Muscle layer of colon (tissue), 2 donors: ENCODE measurements around the gene PYM1.

ENCODE experiments used
- H3K27ac ChIP-seq: one replicate; pipeline ENCODE4 v1.7.0; 2013; ENCODE audit warnings: low read depth, mild to moderate bottlenecking, low read length, moderate library complexity
- H3K27me3 ChIP-seq, 2 donors: one replicate each; pipeline ENCODE4 v1.7.0; 2013; ENCODE audit warnings: low read length in 2 of 2, mild to moderate bottlenecking in 2 of 2; ENCODE audit not compliant: insufficient read depth in 2 of 2, control insufficient read depth in 1 of 2
- H3K36me3 ChIP-seq: one replicate; pipeline ENCODE4 v1.7.0; 2013; ENCODE audit warnings: mild to moderate bottlenecking, low read length; ENCODE audit not compliant: insufficient read depth
- H3K4me1 ChIP-seq: one replicate; pipeline ENCODE4 v1.7.0; 2013; ENCODE audit warnings: mild to moderate bottlenecking, low read length; ENCODE audit not compliant: insufficient read depth
- H3K4me3 ChIP-seq, 2 donors: one replicate each; pipeline ENCODE4 v1.7.0; 2013; ENCODE audit warnings: low read length in 2 of 2, low read depth in 1 of 2, mild to moderate bottlenecking in 1 of 2, moderate library complexity in 1 of 2
- H3K9ac ChIP-seq: one replicate; pipeline ENCODE4 v1.7.0; 2013; ENCODE audit warnings: low read length
- H3K9me3 ChIP-seq: one replicate; pipeline ENCODE4 v1.7.0; 2013; ENCODE audit warnings: mild to moderate bottlenecking, low read length
- donor health status: abdominal sarcoma.
- donor health status: Adenocarcinoma of cecum.

PYM1 gene

DNA sequence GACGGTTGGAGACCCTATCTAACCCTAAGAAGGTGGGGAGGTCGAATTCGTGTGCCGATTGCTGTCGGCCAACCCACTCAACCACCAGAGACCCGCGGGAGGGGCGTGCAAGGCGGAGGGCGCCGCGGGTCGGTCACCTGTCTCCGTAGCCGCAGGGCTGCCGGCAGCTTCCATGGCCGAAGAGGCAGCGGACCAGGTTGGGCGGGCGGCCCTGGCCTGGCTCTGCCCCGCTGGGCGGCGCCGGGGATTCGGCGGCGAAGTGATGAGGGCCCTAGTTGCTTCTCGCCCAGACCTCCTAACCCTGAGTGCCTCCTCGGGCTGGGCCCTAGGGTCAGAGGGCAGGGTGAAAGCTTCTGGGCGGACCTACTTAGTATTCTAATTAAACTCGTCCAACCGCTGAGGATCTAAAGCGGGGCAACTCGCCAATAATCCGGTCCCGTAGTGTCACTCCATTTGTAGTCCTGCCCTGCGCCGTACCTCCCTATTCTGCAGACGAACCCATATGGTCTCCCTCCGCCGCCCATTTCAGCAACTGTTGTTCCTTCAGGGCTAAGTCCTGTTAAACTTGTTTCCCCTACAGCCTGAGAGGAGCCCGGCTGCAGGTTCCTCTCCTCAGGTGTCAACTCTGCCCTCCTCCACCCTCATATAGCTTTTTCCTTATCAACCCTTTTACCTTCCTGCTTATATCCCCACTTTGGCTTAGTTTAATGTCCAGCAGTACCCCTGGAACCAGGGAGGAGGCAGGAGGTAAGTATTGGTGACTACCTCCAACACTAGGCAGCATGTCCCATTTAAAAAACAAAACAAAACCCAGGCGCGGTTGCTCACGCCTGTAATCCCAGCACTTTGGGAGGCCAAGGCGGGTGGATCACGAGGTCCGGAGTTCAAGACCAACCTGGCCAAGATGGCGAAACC, at the start of gene PYM1:
Gene PYM1, minus strand, starts transcription at position 307 of the 915 bp plus-strand sequence. Its CDS starts 133 bp downstream, at position 174.
- H3K4me1 ChIP-seq, result peaks cover 40% of the 10 kb centered on the region

GRCh38 chr12:55974308-55974730, 46.6 kb upstream of the PYM1 start:
- Histone ChIP-seq H3K4me3 (peak overlapping the region; percentile 62 to 90), H3K36me3 (no peaks in the 10 kb centered on the region), H3K9ac (peak overlapping the region; percentile 80), H3K27me3 (no peaks in the 10 kb centered on the region), H3K9me3 (no peaks in the 10 kb centered on the region), H3K27ac (peak overlapping the region; percentile 77), H3K4me1 (peaks cover 37% of the 10 kb centered on the region)

More for the DNA sequence above, at the start of gene PYM1:
- Histone ChIP-seq H3K27me3 (no peaks in the 10 kb centered on the region), H3K9ac (peak within 1 kb of the TSS; percentile 100), H3K27ac (peak within 1 kb of the TSS; percentile 92), H3K9me3 (no peaks in the 10 kb centered on the region), H3K4me3 (peak within 1 kb of the TSS; percentile 96 to 100), H3K36me3 (no peaks in the 10 kb centered on the region)

- H3K4me1 ChIP-seq, result peaks cover 37% of the 10 kb centered on the region
These were observed 46.1 kb upstream of the PYM1 start, which contains the start of gene RAB5B for GRCh38 chr12:55973599-55974307. RAB5B (plus strand) TSS chr12:55974078; CDS start chr12:55986961, 12,883 bp downstream.

GRCh38 chr12:55972911-55973598, 45.4 kb upstream of the PYM1 start:
- H3K36me3 ChIP-seq, result no peaks in the 10 kb centered on the region
- peak overlapping the region; percentile 90 for H3K9ac ChIP-seq
- no peaks in the 10 kb centered on the region for H3K9me3 ChIP-seq
- H3K4me1 ChIP-seq, result peaks cover 37% of the 10 kb centered on the region
- no peaks in the 10 kb centered on the region for H3K27me3 ChIP-seq
- peak overlapping the region; percentile 89 for H3K27ac ChIP-seq
- peak overlapping the region; percentile 75 to 78 for H3K4me3 ChIP-seq

More at GRCh38 chr12:55973599-55974307, 46.1 kb upstream of the PYM1 start, which contains the start of gene RAB5B:
- H3K9ac ChIP-seq, result peak within 1 kb of the TSS; percentile 90
- H3K27me3 ChIP-seq, result no peaks in the 10 kb centered on the region
- no peaks in the 10 kb centered on the region for H3K9me3 ChIP-seq
- H3K36me3 ChIP-seq, result no peaks in the 10 kb centered on the region
- H3K4me3 ChIP-seq, result peak within 1 kb of the TSS; percentile 75 to 90
- peak within 1 kb of the TSS; percentile 89 for H3K27ac ChIP-seq

DNA sequence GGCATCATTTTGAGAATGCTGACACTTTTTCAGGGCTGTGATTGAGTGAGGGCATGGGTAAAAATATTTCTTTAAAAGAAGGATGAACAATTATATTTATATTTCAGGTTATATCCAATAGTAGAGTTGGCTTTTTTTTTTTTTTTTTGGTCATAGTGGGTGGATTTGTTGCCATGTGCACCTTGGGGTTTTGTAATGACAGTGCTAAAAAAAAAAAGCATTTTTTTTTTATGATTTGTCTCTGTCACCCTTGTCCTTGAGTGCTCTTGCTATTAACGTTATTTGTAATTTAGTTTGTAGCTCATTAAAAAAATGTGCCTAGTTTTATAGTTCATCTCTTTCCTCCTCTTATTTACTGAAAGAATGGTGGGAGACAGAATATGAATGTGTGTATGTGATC, 44.8 kb upstream of the PYM1 start:
- H3K27me3 ChIP-seq, result no peaks in the 10 kb centered on the region
- H3K4me1 ChIP-seq, result peaks cover 36% of the 10 kb centered on the region
- no peaks in the 10 kb centered on the region for H3K9me3 ChIP-seq
- peak overlapping the region in 1 of 2 donors; percentile 78 for H3K4me3 ChIP-seq
- peak overlapping the region; percentile 90 for H3K9ac ChIP-seq
- no peaks in the 10 kb centered on the region for H3K36me3 ChIP-seq
- H3K27ac ChIP-seq, result peak overlapping the region; percentile 89

DNA sequence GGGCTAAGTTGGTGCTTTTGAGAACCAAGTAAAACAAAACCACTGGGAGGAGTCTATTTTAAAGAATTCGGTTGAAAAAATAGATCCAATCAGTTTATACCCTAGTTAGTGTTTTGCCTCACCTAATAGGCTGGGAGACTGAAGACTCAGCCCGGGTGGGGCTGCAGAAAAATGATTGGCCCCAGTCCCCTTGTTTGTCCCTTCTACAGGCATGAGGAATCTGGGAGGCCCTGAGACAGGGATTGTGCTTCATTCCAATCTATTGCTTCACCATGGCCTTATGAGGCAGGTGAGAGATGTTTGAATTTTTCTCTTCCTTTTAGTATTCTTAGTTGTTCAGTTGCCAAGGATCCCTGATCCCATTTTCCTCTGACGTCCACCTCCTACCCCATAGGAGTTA, 44.3 kb upstream of the PYM1 start:
- Histone ChIP-seq H3K9me3 (no peaks in the 10 kb centered on the region), H3K4me1 (peaks cover 36% of the 10 kb centered on the region), H3K36me3 (no peaks in the 10 kb centered on the region), H3K27ac (peak overlapping the region; percentile 89), H3K4me3 (no peak overlapping the region), H3K9ac (no peak overlapping the region), H3K27me3 (no peaks in the 10 kb centered on the region)

DNA sequence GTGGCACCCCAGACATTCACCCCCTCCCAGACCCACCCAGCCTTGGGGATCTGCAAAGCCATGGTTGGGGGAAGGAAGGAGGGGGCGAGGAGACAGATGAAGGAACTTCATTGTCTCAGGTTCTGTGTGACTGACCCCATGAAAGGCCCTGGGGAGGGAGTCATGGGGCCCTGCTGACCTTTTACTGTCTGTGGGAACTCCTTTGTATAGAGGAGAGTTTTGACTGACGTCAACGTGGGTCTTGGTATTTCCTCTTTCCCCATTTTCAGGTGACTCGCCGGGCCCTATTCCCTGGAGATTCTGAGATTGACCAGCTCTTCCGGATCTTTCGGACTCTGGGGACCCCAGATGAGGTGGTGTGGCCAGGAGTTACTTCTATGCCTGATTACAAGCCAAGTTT, 43.1 kb upstream of the PYM1 start:
- Histone ChIP-seq H3K36me3 (no peaks in the 10 kb centered on the region), H3K9ac (no peak overlapping the region), H3K9me3 (no peaks in the 10 kb centered on the region), H3K4me1 (peaks cover 35% of the 10 kb centered on the region), H3K27ac (no peak overlapping the region), H3K4me3 (no peak overlapping the region), H3K27me3 (no peaks in the 10 kb centered on the region)

GRCh38 chr12:55969356-55969755, 41.7 kb upstream of the PYM1 start:
- Histone ChIP-seq H3K27me3 (no peaks in the 10 kb centered on the region), H3K36me3 (no peaks in the 10 kb centered on the region), H3K9ac (no peak overlapping the region), H3K4me3 (no peak overlapping the region), H3K27ac (no peak overlapping the region), H3K4me1 (peaks cover 27% of the 10 kb centered on the region), H3K9me3 (no peaks in the 10 kb centered on the region)

DNA sequence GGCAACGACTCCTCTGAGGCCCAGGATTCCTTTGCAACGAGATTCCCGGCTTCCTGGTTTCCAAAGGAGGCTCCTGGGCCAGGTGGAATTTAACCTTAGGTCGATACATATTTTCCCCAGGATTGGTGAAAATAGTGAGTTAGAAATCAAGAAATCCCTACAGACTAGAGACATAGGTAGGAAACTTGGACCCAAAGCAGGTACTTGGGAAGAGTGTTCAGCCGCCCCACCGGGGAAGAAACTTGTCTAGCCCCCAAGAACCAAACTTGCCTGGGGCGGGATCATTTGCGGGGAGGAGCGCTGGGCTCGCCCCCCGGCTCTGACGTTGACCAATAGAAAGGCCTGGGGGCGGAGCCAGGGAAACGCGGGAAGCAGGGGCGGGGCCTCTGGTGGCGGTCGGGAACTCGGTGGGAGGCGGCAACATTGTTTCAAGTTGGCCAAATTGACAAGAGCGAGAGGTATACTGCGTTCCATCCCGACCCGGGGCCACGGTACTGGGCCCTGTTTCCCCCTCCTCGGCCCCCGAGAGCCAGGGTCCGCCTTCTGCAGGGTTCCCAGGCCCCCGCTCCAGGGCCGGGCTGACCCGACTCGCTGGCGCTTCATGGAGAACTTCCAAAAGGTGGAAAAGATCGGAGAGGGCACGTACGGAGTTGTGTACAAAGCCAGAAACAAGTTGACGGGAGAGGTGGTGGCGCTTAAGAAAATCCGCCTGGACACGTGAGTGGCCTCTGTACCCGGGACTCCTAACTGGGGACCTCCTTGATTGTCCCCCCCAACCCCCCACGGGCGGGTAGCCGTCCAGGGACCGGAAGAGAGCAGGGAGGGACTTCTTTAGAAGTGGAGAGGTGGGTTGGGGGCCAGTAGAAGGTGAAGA, 39.0 kb upstream of the PYM1 start, which contains the start of gene CDK2:
Gene CDK2, plus strand, starts transcription at position 423 of the 874 bp plus-strand sequence. Its CDS starts 179 bp downstream, at position 602.
- H3K27ac ChIP-seq, result peak within 1 kb of the TSS; percentile 28

GRCh38 chr12:55965941-55966407, 38.3 kb upstream of the PYM1 start, which contains the start of gene PMEL:
PMEL (minus strand) TSS chr12:55966042; CDS start chr12:55966011, 31 bp downstream.
- no peaks in the 10 kb centered on the region for H3K27me3 ChIP-seq
- H3K4me3 ChIP-seq, result peak within 1 kb of the TSS; percentile 62 to 87
- no peaks in the 10 kb centered on the region for H3K9me3 ChIP-seq
- peak within 1 kb of the TSS; percentile 28 for H3K27ac ChIP-seq
- H3K9ac ChIP-seq, result peak within 1 kb of the TSS; percentile 74
- H3K4me1 ChIP-seq, result peaks cover 17% of the 10 kb centered on the region
- no peaks in the 10 kb centered on the region for H3K36me3 ChIP-seq

More for the DNA sequence above, 39.0 kb upstream of the PYM1 start, which contains the start of gene CDK2:
- Histone ChIP-seq H3K27me3 (no peaks in the 10 kb centered on the region), H3K4me3 (peak within 1 kb of the TSS; percentile 62 to 87), H3K9ac (peak within 1 kb of the TSS; percentile 74), H3K36me3 (no peaks in the 10 kb centered on the region), H3K9me3 (no peaks in the 10 kb centered on the region), H3K4me1 (peaks cover 17% of the 10 kb centered on the region)
